Inferior parietal cortex (tissue), 1 donor: Measurements from ENCODE around the gene SLC6A11.

Experiments used
- DNase-seq: peaks from one replicate; pipeline ENCODE4 v3.0.0-alpha.2; 2016; ENCODE audit errors: extremely low spot score

SLC6A11 gene

GRCh38 chr3:10929978-10930665 lies 114.1 kb downstream of the SLC6A11 start:
- DNase-seq = no peak

- no peak for DNase-seq
These were observed 114.6 kb downstream of the SLC6A11 start for GRCh38 chr3:10930666-10931040.

GRCh38 chr3:10932596-10932995 lies 116.6 kb downstream of the SLC6A11 start:
- DNase-seq = no peak

- no peak for DNase-seq
These were observed 117.0 kb downstream of the SLC6A11 start for GRCh38 chr3:10933021-10933420.

GRCh38 chr3:10933470-10933804 lies 117.4 kb downstream of the SLC6A11 start:
- DNase-seq = no peak

- no peak for DNase-seq
These were observed 117.9 kb downstream of the SLC6A11 start for GRCh38 chr3:10933805-10934481.

GRCh38 chr3:10935028-10935427 lies 119.0 kb downstream of the SLC6A11 start:
- no peak for DNase-seq

- DNase-seq = no peak
These were observed 120.0 kb downstream of the SLC6A11 start for GRCh38 chr3:10935846-10936631.

- DNase-seq = no peak
These were observed 120.7 kb downstream of the SLC6A11 start for GRCh38 chr3:10936686-10937085.

- DNase-seq = no peak
These were observed 121.3 kb downstream of the SLC6A11 start for GRCh38 chr3:10937141-10937825.

GRCh38 chr3:10939556-10939955 lies 123.5 kb downstream of the SLC6A11 start:
- DNase-seq = no peak

GRCh38 chr3:10940106-10940505 lies 124.1 kb downstream of the SLC6A11 start:
- DNase-seq = no peak

GRCh38 chr3:10941972-10942371 lies 125.9 kb downstream of the SLC6A11 start:
- DNase-seq = no peak

- no peak for DNase-seq
These were observed 126.7 kb downstream of the SLC6A11 start for GRCh38 chr3:10942690-10943205.

- DNase-seq = no peak
These were observed 128.8 kb downstream of the SLC6A11 start for GRCh38 chr3:10944866-10945265.

GRCh38 chr3:10945683-10946287 lies 129.8 kb downstream of the SLC6A11 start:
- DNase-seq = peak; percentile 78

- no peak for DNase-seq
These were observed 130.5 kb downstream of the SLC6A11 start for GRCh38 chr3:10946526-10946925.

GRCh38 chr3:10948326-10948725 lies 132.3 kb downstream of the SLC6A11 start:
- no peak for DNase-seq

- DNase-seq = peak; percentile 71
These were observed 133.2 kb downstream of the SLC6A11 start for GRCh38 chr3:10949197-10949596.

- DNase-seq = peak; percentile 70
These were observed 134.7 kb downstream of the SLC6A11 start for GRCh38 chr3:10950476-10951294.
